ENCODE measurements around the gene KLF8. TPM values are rescaled to one million over a fixed set of nuclear protein-coding genes. Genes with fewer than 3 reads are reported as not detected.

KLF8 gene
- total RNA-seq, 1 experiment from 2014 or later, result 7.3 TPM

- WGBS (ENCODE audit: extremely low coverage, insufficient read length, low lambda C conversion rate), result no CpG with 5 or more reads among the region's 5 CpGs
These were observed 11.1 kb upstream of the KLF8 start for GRCh38 chrX:56221101-56221500.

More at GRCh38 chrX:56221101-56221500, 11.1 kb upstream of the KLF8 start:
- Histone ChIP-seq H2BK12ac (ENCODE audit: insufficient read length, low read depth, low read length) (no peak overlapping the region), H4K91ac (ENCODE audit: insufficient read length, low read depth, low read length) (no peak overlapping the region), H2BK120ac (ENCODE audit: low read depth, low read length, poor library complexity, severe bottlenecking) (no peak overlapping the region), H3K4ac (ENCODE audit: low read depth, low read length) (no peak overlapping the region), H2BK20ac (ENCODE audit: low read depth, low read length, poor library complexity, severe bottlenecking) (no peak overlapping the region), H3K27me3 (ENCODE audit: insufficient read depth, low read length) (no peaks in the 10 kb centered on the region), H4K8ac (replicated peaks; ENCODE audit: insufficient read length, low read depth, low read length) (no peak overlapping the region), H3K79me1 (ENCODE audit: insufficient read depth, low read depth, low read length, poor library complexity, severe bottlenecking) (no peaks in the 10 kb centered on the region), H3K56ac (ENCODE audit: insufficient read length, low read depth, low read length) (no peak overlapping the region), H3K23me2 (ENCODE audit: insufficient read length, low read depth, low read length, poor library complexity, severe bottlenecking) (no peaks in the 10 kb centered on the region), H2AFZ (ENCODE audit: low read length) (no peak overlapping the region), H2AK5ac (ENCODE audit: insufficient read length, low read length) (no peak overlapping the region), H3K14ac (ENCODE audit: insufficient read depth, low read length) (no peak overlapping the region), H4K5ac (ENCODE audit: insufficient read length, low read depth, low read length) (no peak overlapping the region), H3K4me2 (ENCODE audit: insufficient read depth, insufficient read length, low read length) (no peak overlapping the region), H4K20me1 (ENCODE audit: control insufficient read depth, insufficient read depth, insufficient read length) (no peaks in the 10 kb centered on the region), H3K9ac (ENCODE audit: extremely low read depth, insufficient read length, low read length) (no peak overlapping the region), H3K27ac (ENCODE audit: insufficient read length, low read depth, low read length) (no peak overlapping the region), H3K9me3 (ENCODE audit: control insufficient read depth, low read depth, low read length) (peaks cover 15% of the 10 kb centered on the region), H3T11ph (ENCODE audit: low read length) (no peak overlapping the region), H3K18ac (ENCODE audit: insufficient read length, low read depth, low read length) (no peak overlapping the region), H3K23ac (ENCODE audit: insufficient read length, low read depth, low read length) (no peak overlapping the region), H3K79me2 (ENCODE audit: insufficient read depth, low read length) (no peaks in the 10 kb centered on the region), H2BK5ac (ENCODE audit: insufficient read length, low read length) (no peak overlapping the region), H3K4me1 (ENCODE audit: insufficient read depth, low read length) (no peaks in the 10 kb centered on the region), H2BK15ac (ENCODE audit: low read depth, low read length) (no peak overlapping the region)
- Mint-ChIP-seq H3K27me3 (ENCODE audit: low read depth) (no peaks in the 10 kb centered on the region), H3K9me3 (peaks cover 52 to 60% of the 10 kb centered on the region in 2 experiments), H3K4me1 (no peaks in the 10 kb centered on the region), H3K36me3 (ENCODE audit: insufficient read depth in 1 of 3, low read depth in 3 of 3) (peaks cover 0 to 8% (median 6%) of the 10 kb centered on the region in 3 experiments; a peak in 4 of 7 replicates), H3K4me3 (no peak overlapping the region), H3K27ac (no peak overlapping the region)
- no peak for DNase-seq
- TF ChIP-seq CTCF (conservative IDR thresholded peaks at IDR 0.05), result no peak

All from H9 (cell line).